ENCODE measurements around the gene ADAM15.

GRCh38 chr1:155085504-155086127 is 34.5 kb downstream of the ADAM15 start:
- TF ChIP-seq SMC3 (conservative IDR thresholded peaks at IDR 0.05; ENCODE audit: poor library complexity) = no peak
- no peak for TF ChIP-seq CTCF (IDR thresholded peaks at IDR 0.05; ENCODE audit: poor library complexity, severe bottlenecking)
- TF ChIP-seq EZH2 (IDR thresholded peaks at IDR 0.05; ENCODE audit: borderline replicate concordance, insufficient read depth, low read length, poor library complexity, severe bottlenecking) = no peak
- TF ChIP-seq REST (IDR thresholded peaks at IDR 0.05; ENCODE audit: borderline replicate concordance) = no peak
- no peak for TF ChIP-seq POLR2AphosphoS5 (IDR thresholded peaks at IDR 0.05)
- no peak for TF ChIP-seq TAF1 (IDR thresholded peaks at IDR 0.05; ENCODE audit: low read depth)
- TF ChIP-seq EP300 (conservative IDR thresholded peaks at IDR 0.05; ENCODE audit: poor library complexity, severe bottlenecking) = no peak

All from neural cell (in vitro differentiated cells).